GM19463 (cell line): Measurements from ENCODE around the gene DDC.
"Not testable (repeated sequence)": the region's sequence is repeated elsewhere in the genome, so short reads cannot be mapped to it uniquely, and the experiment has no call there.

Experiments
- ATAC-seq: cut with Tn5 transposase; IDR thresholded peaks from one replicate; pipeline ENCODE4 v1.9.1; 2021; ENCODE audit warnings: mild to moderate bottlenecking, moderate library complexity; ENCODE audit not compliant: unreplicated experiment

Gene DDC

DNA sequence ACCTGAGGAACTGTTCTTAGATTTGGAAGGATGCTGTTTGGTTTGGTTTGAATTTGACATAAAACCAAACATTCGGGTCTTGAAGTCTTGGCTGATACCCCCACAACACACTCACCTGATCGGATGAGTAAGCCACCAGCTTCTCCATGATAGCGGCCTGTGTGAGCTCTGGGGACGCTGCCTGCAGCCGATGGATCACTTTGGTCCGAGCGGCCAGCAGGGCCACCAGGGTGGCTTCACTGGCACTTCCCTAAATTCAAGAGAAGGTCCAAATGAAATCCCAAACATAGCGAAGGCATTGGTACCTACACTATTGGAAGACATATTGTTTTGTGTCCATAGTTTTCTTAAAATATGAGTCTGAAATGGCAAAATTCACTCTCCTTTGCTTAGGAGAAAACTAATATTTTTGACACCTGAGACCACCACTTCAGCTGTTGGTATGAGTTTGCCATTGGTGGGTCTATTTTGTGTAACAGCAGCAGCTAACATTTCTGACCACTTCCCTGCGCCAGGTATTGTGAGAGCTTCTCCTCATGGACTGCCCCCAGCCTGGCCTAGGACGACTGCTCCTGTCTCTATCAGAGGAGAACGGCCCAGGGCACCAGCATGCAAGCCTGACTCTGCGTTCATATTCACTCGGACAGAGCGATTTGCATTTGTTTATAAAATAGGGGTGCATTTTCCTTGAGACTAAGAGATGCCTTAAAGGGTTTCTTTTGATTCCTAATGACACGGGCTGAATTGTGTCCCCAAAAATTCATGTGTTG, 35.9 kb downstream of the DDC start:
- no peak for ATAC-seq

DNA sequence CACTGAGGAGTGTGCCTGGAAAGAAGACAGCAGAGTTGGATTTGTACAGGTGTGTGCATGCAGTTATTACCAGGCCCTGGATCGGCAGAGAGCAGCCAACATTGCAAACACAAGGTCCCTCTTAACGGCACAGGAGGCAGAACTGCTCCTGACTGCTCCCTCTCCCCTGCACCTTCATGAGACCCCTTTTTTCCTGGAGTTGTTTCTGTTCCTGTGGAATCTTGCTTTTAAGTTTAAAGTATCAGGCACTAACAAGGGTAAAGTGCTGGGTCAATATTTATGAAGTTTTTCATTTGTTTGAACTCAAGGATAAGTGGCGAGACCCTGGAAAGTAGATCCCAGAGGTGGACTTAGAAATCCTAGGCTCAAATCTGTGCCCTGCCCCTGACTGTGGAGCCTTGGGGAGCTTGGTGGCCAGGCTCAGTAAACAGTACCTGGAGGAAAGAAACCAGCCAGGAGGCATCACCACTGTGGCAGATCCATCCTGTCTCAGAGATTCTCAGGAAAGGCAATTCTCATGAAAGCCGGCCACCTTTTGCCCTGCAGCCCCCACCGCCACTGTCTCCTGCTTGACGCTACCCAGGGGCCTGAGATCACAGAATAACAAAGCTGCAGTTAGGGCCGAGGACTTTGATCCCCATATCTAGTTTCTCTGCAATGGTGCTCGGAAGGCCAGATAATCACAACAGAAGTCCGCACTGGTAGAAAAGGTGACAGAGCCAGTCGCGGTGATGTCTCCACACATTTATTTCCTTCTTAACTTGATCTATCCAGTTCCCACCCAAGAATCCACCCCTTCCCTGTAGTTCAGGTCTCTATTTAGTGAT, 36.7 kb downstream of the DDC start:
- no peak for ATAC-seq

DNA sequence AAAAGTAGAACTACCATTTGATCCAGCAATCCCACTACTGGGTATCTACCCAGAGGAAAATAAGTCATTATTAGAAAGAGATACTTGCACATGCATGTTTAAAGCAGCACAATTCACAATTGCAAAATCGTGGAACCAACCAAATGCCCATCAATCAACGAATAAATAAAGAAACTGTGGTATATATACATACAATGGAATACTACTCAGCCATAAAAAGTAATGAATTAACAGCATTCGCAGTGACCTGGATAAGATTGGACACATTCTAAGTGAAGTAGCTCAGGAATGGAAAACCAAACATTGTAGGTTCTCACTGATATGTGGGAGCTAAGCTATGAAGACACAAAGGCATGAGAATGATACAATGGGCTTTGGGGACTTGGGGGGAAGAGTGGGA, 45.9 kb downstream of the DDC start:
- ATAC-seq, result not testable (repeated sequence)

DNA sequence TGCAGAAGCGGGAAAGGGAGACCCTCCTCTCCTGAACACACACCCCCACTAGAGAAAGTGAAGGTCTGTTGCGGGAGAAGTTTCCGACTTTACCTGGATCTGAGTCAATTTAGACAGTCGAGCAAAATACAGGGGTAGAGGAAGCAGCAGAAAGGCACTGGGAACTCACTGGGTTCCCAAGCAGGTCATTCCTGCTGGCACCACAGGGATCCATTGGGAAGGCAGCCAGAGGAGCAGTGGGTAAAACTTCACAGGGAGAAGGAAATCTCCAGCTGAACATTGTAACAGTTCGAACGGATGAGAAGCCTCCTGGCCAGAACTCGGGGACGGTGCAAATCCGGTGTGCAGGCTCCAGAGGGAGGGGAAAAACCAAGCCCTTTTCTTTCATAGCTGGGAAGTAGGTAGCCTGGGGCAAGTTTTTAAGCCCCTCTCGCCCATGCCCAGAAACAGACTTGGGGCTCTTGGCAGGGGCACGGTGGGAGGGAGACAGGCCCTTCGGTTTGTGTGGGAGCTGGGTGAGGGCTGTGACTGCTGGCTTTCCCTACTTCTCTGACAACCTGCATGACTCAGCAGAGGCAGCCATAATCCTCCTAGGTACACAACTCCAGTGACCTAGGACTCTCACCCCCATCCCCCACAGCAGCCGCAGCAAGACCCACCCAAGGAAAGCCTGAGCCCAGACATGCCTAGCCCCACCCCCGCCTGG, 51.9 kb downstream of the DDC start:
- no peak for ATAC-seq

DNA sequence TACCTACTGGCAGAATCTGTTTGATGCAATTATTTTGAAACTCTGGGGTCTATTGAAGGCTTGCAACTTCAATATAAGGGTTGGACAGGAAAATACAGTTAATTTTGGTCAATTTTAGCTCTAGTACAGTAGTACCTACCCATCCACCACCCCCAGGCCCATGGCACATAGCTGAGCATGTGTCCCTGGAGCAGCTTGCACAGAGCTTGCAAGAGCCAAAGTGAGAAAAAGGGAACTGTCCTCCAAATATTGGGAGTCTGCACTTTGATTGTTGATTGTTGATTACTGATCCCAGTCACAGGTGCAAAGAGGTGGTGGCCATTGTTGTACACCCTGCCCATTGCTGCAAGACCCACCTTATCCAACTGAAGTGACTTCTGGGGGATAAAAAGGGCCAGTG, 52.8 kb downstream of the DDC start:
- ATAC-seq, result no peak

DNA sequence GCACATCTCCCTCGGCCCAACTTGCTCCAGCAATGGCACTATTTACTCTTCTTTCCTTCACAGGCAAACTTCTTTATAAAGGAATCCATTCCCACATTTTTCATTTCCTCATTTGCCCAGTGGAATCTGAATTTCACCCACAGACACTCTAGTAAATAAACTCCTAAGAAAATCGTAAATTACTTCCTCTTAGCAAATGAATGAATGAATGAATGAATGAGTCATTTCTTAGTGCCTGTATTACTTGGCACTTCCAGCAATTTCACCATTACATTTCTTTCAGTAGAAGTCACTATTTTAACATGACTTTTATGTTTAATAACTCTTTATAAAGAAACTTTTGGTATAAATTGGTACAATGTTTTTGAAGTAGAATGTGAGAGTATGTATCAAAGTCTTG, 55.7 kb downstream of the DDC start:
- no peak for ATAC-seq

DNA sequence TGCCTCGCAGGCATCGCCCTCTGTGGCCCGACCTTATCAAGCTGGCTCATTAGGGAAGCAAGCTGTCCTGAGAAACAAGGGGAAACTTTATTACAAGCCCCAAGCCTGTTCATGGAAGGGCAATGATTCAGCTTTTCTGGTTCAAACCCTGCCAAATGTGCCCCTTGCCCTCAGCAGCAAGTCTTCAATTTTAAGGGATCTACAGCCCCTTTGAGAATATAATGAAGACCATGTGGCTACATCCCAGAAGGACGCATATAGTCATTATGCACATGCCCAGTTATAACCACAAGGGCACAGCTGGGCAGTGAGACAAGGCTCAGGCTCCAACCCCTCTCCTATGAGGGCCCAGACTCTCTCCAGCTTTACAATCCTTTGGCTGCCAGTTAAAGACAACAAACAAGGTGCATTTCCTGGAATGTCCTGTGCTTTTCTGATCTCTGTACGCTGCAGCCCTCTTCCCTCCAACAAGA, 56.7 kb downstream of the DDC start:
- ATAC-seq, result no peak

DNA sequence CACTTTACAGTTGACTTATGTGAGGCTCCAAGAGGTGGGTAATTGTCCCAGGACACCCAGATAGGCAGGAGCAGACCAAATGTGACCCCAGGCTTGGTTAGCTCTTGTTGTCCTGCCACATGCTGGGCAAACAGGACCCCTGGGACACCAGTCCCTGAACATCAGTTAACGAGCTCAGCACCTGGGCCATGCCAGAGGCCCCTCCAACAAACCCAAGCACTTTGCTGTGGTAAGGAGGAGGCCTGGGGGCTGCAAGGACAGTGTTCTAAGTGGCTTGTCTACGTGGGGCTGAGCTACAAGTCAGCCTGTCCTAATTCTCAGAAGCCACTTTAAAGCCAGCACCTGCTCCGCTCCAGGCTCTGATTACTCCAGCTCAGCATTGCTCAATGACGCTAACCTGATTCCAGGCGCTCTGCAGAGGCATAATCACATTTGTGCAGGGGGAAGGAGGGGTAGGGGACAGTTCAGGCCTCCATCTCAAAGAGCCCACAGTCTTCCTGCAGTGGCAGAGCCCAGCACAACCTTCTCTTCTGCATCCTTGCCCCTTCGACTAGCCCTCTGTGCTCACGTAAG, 57.2 kb downstream of the DDC start:
- no peak for ATAC-seq

DNA sequence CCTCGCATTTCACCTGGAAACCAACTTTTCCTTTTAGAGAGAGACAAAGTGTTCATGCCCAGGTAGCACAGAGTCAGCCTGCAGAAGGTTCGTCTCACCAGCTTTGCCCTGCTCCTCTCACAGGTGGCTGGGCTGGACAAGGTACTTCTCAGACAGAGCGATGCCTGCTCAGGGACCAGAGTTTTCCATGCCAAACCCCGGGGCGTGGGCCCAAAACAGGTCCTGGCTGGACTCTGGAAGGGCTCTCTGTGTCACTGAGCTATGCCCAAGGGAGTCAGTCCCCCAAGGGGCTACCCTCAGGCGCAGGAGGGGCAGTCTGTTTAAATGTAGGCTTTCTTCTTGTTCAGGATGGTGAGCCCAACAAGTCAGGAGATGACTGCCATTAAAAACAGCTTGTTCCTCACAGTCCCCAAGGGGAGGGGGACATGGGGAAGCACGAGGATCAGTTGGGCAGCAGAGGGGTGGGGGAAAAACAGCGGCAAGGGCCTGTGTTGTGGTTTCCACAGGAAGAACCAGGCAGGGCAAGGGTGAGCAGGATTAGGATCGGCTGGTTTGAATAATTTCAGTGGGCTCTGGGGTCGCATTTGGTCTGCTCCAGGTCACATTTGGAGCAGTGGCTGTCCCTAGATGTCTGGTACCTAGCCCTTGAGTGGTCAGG, 59.5 kb downstream of the DDC start:
- ATAC-seq, result no peak

DNA sequence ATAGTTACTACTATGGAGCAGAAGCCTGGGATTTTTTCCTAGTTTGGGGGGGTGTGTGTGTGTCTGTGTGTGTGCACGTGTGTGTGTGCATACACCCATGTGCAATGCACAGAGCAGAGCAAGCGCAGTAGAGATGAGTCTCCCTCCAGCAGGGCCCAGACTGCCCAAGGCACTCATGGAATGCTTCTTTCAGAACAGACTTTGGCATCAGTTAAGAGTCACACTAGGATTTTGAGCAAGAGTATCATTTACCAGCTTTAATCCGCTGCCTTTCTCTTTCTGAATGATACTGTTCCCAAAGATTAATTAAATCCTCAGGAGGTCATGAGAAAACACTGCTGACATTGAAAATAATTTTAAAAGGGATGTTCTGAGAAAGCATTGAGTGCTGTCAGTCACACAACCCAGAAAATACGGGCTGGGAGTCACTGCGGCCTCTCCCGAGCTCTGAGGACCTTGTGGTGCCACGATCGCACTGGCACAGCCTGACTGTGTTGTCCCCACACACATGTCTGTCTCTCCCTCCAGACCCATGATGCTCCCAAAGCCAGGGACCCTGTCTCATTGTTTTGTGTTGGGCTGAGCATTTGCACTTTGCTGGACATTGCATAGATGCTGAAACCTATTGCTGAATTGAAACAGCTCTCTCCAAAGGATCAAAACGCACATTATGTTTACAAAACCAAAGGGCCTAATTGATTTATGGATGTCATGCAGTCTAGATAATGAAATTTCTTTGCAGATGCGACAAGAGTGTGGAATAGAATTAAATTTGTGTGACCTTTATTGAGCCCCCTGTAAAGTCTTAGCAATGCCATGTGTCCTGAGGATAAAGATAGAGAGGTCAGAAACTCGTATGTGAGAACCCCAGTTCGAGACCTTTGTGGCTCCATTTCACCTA, 60.3 kb downstream of the DDC start:
- ATAC-seq, result no peak

DNA sequence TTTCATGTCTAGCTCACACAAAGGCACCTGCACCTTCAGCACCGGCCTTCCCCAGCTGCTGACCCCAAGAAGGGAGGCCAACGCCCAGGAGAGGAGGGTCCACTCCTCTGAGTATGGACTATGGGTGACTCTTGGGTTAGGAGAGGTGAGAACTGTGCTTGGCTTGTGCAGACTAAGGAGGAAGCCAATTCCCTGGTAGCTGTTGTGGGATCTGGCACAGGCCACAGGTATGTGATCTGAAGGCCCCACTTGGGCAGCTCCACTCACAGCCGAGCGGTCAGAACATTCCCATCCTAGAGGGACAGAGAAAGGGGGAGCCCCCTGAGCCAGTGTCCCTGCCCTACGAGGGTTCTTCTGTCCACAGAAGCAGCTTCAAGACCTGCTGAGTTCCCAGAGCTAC, 62.3 kb downstream of the DDC start:
- ATAC-seq, result no peak

DNA sequence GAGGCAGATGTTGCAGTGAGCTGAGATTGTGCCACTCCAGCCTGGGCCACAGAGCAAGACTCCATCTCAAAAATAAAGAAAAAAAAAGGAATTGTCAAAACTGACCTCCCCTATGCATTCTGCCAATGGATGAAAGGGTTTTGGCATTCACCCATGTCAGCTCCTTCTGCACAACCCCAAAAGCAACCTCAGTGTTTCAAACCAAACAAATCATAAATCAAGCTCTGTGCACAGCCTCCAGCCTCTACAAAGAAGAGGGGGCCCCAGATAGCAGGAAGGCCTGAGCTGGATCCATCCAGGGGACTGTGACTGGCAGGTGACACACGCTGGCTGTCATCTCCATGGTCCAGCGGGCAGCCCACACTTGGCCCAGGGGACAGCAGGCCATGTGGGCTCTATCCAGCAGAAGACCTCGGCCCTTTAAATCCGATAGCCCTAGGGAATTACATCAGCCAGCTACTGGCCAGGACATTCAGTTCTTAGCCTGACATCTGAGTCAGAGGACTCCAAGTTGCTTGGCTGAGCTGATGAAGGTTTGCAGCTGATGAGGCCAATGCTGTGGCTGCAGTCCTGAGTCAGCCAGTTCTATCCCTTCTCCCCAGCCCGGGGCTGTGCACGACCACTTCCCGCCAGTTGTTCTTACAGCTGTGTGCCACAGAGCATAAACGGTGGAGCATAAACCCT, 63.1 kb downstream of the DDC start:
- no peak for ATAC-seq

DNA sequence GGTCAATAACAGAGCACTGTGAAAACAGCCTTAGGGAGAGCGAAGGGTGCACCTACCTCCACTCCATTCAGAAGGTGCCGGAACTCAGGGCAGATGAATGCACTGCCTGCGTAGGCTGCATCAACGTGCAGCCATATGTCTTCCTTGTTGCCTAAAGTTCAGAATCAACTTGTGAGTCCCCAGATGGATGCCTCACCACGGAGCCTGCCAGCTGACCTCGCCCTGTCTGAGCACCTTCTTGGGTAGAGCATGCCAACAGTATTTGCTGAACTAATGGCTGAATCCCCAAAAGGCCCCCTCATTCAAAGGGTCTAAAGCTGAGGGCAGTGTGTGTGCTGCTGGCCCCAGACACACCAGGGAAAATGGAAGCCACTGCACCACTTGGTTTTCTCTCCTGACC, 66.1 kb downstream of the DDC start:
- ATAC-seq, result no peak

DNA sequence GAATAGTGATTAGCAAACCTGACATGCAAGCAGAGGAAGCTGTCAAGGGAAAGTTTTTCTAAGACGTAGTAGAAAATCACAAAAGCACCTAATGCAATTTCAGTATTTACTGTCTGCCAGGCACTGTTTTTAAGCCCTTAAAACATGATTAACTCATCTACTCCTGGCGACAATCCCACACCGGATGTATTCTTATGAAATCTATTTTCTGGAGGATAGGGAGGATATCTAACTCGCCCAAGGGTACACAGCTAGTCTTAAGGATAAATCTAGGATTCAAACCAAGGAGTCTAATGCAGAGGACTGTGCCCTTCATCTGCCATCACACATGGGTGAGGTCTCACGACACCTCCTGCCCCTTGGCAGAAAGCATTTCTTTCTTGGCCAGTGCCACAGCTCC, 67.2 kb downstream of the DDC start:
- ATAC-seq, result no peak

DNA sequence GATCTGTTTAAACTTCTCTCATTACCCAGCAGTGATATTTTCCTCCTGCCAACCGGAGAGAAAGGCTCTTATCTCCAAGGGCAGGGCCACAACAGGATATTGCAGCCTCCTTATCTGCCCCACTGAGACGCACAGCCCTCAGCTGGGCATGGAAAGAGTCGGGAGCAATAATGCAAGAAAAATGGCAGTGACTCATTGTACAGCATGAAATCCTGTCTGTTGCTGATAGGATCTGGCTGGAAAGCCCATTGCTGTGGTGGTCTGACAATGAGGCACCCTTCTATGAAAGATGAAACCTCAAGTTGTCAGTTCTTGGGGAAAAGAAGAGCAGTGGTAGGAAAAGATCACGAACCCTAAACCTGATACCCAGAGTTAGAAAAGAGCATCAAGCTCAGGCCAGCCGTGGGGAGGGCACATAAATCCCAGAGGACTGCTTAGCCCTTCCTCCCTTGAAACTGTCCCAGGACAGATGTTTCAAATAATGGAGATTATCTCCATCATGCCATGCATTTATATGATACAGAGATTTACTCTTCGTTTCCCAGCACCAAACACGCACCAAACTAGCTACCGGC, 68.0 kb downstream of the DDC start:
- ATAC-seq, result no peak

DNA sequence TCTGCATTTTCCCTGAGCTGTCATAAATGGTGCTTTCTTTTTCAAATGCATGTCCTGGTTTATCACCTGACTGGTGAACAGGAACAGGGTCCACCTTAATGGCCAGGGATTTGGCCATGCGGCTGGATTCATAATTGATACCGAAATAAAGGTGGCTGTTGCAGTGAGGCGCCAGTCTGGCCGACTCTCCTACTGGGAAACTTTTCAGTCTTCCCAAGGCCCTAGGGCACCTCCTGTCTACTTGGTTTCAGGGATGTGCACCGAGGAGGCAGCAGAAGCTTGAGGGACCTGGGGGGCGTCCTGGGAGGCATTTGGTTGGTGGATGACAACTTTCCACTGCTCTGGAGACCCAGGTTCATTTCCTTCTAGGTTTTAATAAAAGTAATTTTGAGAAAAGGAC, 68.6 kb downstream of the DDC start:
- no peak for ATAC-seq

DNA sequence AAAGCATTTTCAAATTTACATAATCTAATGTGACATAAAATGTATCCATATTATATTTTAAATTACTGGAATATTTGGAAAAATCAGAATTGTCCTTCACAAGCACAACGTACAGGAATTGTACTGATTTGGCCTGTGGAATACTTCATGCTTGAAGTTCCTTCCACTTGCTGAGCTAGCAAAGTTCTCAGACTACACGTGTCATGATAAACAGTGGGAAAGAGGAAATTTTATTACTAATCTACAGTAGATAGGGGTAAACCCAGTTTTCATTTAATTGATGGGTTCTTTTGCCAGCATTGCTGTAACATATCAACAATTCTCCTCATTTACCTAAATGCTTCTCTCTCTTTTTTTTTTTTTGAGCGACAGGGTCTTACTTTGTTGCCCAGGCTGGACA, 69.5 kb downstream of the DDC start:
- no peak for ATAC-seq

DNA sequence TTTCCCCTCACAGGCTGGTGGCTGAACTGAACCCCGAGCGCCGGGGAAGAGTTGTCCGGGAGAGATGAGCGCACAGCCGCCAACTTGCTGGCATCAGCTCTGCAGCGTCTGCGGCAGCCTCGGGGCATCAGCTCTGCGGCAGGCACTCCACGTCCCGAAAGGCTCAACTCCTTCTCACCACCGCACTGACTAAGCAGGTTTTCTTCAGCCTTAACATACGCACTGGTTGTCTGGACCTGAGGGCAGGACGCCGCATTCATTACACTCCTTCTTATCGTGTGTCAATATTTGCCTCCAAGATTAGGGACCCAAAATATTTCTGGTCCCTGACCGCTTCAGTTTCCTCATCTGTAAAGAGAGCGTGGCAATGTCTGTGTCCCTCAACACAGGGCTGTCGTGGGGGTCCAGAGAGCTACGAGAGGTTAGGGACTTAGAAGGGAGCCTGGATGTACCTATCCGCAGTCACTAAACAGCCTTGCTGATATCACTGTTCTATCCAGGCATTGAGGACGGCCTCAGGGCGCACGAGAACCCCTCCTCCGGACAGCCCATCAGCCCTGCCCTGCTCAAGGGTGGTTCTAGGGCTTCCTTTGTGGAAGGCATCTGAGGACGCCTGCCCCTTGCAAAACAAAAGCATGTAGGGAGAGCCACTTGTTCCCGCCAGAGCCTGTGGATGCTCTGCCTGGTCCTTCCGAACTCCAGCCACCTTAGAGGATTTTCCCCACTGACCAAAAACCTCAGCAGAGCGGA, 72.3 kb downstream of the DDC start:
- ATAC-seq, result no peak
